NCI-H2196 (cell line): ENCODE data around the gene KDF1.
"Not testable (repeated sequence)": the region's sequence is repeated elsewhere in the genome, so short reads cannot be mapped to it uniquely, and the experiment has no call there.

ENCODE experiments used
- DNase-seq: peaks from one replicate; lab custom pipeline; 2025; ENCODE audit not compliant: unreplicated experiment; lab: John Stamatoyannopoulos, UW

Gene KDF1

GRCh38 chr1:26994020-26994786, 33.9 kb upstream of the KDF1 start:
- DNase-seq = no peak

- peak; percentile 66 for DNase-seq
Observed at GRCh38 chr1:26993237-26994019, 33.2 kb upstream of the KDF1 start, which contains the start of gene TRNP1. Gene TRNP1 (plus strand): TSS chr1:26993692. CDS start chr1:26993787, 95 bp downstream.

GRCh38 chr1:26991310-26992116, 31.2 kb upstream of the KDF1 start:
- no peak for DNase-seq

- not testable (repeated sequence) for DNase-seq
Observed at GRCh38 chr1:26989403-26990109, 29.3 kb upstream of the KDF1 start.

- peak; percentile 63 for DNase-seq
Observed at GRCh38 chr1:26986658-26987057, 26.4 kb upstream of the KDF1 start.

- DNase-seq = no peak
Observed at GRCh38 chr1:26984291-26984690, 24.0 kb upstream of the KDF1 start.

GRCh38 chr1:26983863-26984262, 23.6 kb upstream of the KDF1 start:
- no peak for DNase-seq

- no peak for DNase-seq
Observed at GRCh38 chr1:26981146-26981846, 21.0 kb upstream of the KDF1 start.

- DNase-seq = no peak
Observed at GRCh38 chr1:26978901-26979300, 18.6 kb upstream of the KDF1 start.

GRCh38 chr1:26976621-26977510, 16.6 kb upstream of the KDF1 start:
- DNase-seq = no peak

GRCh38 chr1:26972821-26973220, 12.6 kb upstream of the KDF1 start:
- no peak for DNase-seq

- no peak for DNase-seq
Observed at GRCh38 chr1:26972390-26972789, 12.1 kb upstream of the KDF1 start.

GRCh38 chr1:26971590-26971989, 11.3 kb upstream of the KDF1 start:
- no peak for DNase-seq

GRCh38 chr1:26970810-26971209, 10.5 kb upstream of the KDF1 start:
- no peak for DNase-seq

GRCh38 chr1:26965628-26966027, 5.4 kb upstream of the KDF1 start:
- DNase-seq = no peak

GRCh38 chr1:26965213-26965612, 4.9 kb upstream of the KDF1 start:
- DNase-seq = no peak

- no peak for DNase-seq
Observed at GRCh38 chr1:26961826-26962225, 1.6 kb upstream of the KDF1 start.

- no peak for DNase-seq
Observed at GRCh38 chr1:26960625-26960966, 328 bp upstream of the KDF1 start.

- DNase-seq = no peak
Observed at GRCh38 chr1:26959270-26959669, 998 bp downstream of the KDF1 start.
